Lung (tissue), 12 donors: ENCODE results near the gene HSD3B1. TPM values are rescaled to one million over a fixed set of nuclear protein-coding genes. Genes with fewer than 3 reads are reported as not detected.

Experiments
- ATAC-seq: fragments of 200-7000 bp; cut with Tn5 transposase; one replicate; pipeline ENCODE4 v1.9.1; 2020; ENCODE audit warnings: moderate number of reproducible peaks; ENCODE audit not compliant: insufficient read depth, low FRiP score
- DNase-seq, 3 donors: peaks; one replicate each; pipeline ENCODE4 v3.0.0-alpha.2; 2013 to 2017
- H3K27ac ChIP-seq, 2 donors: one replicate each; pipeline ENCODE4 v1.5.1; 2013; ENCODE audit warnings: mild to moderate bottlenecking in 2 of 2, moderate library complexity in 2 of 2, control low read depth in 1 of 2, inconsistent platforms in 1 of 2, low read depth in 1 of 2, low read length in 1 of 2
- H3K27me3 ChIP-seq, 3 donors: one replicate each; pipeline ENCODE4 v1.5.1; 2013; ENCODE audit warnings: low read length in 2 of 3; ENCODE audit not compliant: control insufficient read depth in 3 of 3, insufficient read depth in 3 of 3
- H3K36me3 ChIP-seq, 4 donors: one replicate each; pipeline ENCODE4 v1.5.1; 2013; ENCODE audit warnings: low read length in 4 of 4, mild to moderate bottlenecking in 1 of 4, moderate library complexity in 1 of 4; ENCODE audit not compliant: control insufficient read depth in 4 of 4, insufficient read depth in 4 of 4
- H3K4me1 ChIP-seq, 5 donors: one replicate each; pipeline ENCODE4 v1.5.1; 2013; ENCODE audit warnings: low read length in 5 of 5, mild to moderate bottlenecking in 2 of 5, moderate library complexity in 1 of 5; ENCODE audit not compliant: control insufficient read depth in 5 of 5, insufficient read depth in 5 of 5
- H3K4me3 ChIP-seq: one replicate; pipeline ENCODE4 v1.5.1; 2013; ENCODE audit warnings: mild to moderate bottlenecking, control low read depth, moderate library complexity
- H3K9ac ChIP-seq, 2 donors: one replicate each; pipeline ENCODE4 v1.5.1; 2013; ENCODE audit warnings: low read length in 2 of 2, control low read depth in 1 of 2; ENCODE audit not compliant: insufficient read depth in 1 of 2
- H3K9me3 ChIP-seq, 4 donors: one replicate each; pipeline ENCODE4 v1.5.1; 2013; ENCODE audit warnings: low read length in 3 of 4, mild to moderate bottlenecking in 1 of 4, moderate library complexity in 1 of 4; ENCODE audit not compliant: control insufficient read depth in 4 of 4, insufficient read depth in 3 of 4
- CTCF ChIP-seq: IDR thresholded peaks from 2 replicates; pipeline ENCODE4 v1.5.1; 2012; ENCODE audit warnings: mild to moderate bottlenecking; ENCODE audit errors: control extremely low read depth, extremely low read depth
- WGBS, 2 donors: extraction: QIAGEN DNeasy Blood & Tissue Kit; methylation state at CpG; one replicate each; pipeline ENCODE4 v1.1.7; 2013; 5-methylcytosine and 5-hydroxymethylcytosine counted together
- polyA plus RNA-seq, 2 donors: library from polyadenylated mRNA; stranded (reverse); fragments of 200-250 nt; gene quantifications; one replicate each; pipeline ENCODE4 v1.2.1, GENCODE V29; 2013
- total RNA-seq, 2 donors: library from RNA; depleted of rRNA in 1 of 2; stranded (reverse); fragments of >200 nt in 1 of 2; gene quantifications; one replicate each; pipeline ENCODE4 v1.2.1, GENCODE V29; 2014 to 2021
- donor health status: control.
- donor health status: control.
- donor health status: Bipolar disorder and iron deficiency.
- donor health status: healthy.
- donor health status: DM: yes; HTN: yes; CAD: no.

HSD3B1 gene
- total and polyA plus RNA-seq, 4 donors, result not detected

DNA sequence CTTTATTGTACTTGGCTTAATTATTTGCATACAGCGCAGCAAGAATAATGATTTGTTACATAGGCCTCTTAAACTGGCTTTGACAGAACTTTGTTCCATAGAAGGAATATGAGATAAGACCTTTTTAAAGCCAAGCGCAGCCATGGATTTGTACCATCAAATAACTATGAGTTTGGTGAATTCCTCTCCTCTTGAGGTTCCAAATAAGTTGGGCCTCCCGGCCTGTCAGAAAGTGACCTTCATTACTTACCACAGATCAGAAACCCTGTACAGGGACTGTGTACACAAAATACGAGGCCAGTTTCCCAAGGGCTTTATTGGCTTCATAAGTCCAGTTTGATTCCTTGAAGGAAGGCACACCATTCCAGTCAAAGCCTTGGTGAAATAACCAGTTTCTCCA lies 21.8 kb upstream of the HSD3B1 start:
- Histone ChIP-seq H3K9ac (no peak overlapping the region), H3K4me1 (no peaks in the 10 kb centered on the region), H3K27ac (no peak overlapping the region), H3K36me3 (no peaks in the 10 kb centered on the region), H3K9me3 (no peaks in the 10 kb centered on the region), H3K27me3 (no peaks in the 10 kb centered on the region), H3K4me3 (no peak overlapping the region)
- no peak for TF ChIP-seq CTCF
- no peak for DNase-seq
- no peak for ATAC-seq
- WGBS, 2 donors, result 76 to 93% methylated on average over 4 of the region's 4 CpGs

GRCh38 chr1:119488216-119488615 lies 18.8 kb upstream of the HSD3B1 start:
- ATAC-seq (no peak), DNase-seq (no peak)
- no peak for TF ChIP-seq CTCF
- WGBS, 2 donors, result 74 to 78% methylated on average over 4 of the region's 4 CpGs
- no peak overlapping the region for H3K9ac ChIP-seq
- H3K36me3 ChIP-seq, result no peaks in the 10 kb centered on the region
- H3K4me3 ChIP-seq, result no peak overlapping the region
- H3K27ac ChIP-seq, result no peak overlapping the region
- no peaks in the 10 kb centered on the region for H3K27me3 ChIP-seq
- no peaks in the 10 kb centered on the region for H3K4me1 ChIP-seq
- no peaks in the 10 kb centered on the region for H3K9me3 ChIP-seq

DNA sequence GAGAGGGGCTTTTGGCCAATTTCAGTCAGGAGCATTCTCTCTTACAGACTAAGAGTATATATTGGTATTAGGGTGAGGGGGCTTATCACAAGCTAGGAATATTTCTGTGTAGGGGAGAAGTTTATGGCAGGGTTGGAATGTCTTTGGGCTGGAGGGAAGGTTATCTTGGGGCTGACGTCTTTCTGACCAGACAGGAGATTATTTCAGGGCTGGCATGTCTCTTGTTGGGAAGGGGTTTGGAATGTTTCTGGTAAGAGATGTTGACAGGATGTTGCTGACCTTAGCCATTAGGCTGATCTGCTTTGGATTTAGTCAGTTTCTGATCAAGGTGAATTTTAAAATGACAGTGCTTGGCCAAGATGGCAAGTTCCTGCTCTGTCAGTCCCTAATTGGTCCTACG lies 17.8 kb upstream of the HSD3B1 start:
- no peaks in the 10 kb centered on the region for H3K9me3 ChIP-seq
- H3K4me1 ChIP-seq, result no peaks in the 10 kb centered on the region
- no peak for ATAC-seq
- H3K9ac ChIP-seq, result no peak overlapping the region
- H3K27ac ChIP-seq, result no peak overlapping the region
- WGBS, 2 donors, result 76 to 79% methylated on average over 2 of the region's 2 CpGs
- no peak for TF ChIP-seq CTCF
- no peak overlapping the region for H3K4me3 ChIP-seq
- no peaks in the 10 kb centered on the region for H3K36me3 ChIP-seq
- H3K27me3 ChIP-seq, result no peaks in the 10 kb centered on the region
- no peak for DNase-seq

DNA sequence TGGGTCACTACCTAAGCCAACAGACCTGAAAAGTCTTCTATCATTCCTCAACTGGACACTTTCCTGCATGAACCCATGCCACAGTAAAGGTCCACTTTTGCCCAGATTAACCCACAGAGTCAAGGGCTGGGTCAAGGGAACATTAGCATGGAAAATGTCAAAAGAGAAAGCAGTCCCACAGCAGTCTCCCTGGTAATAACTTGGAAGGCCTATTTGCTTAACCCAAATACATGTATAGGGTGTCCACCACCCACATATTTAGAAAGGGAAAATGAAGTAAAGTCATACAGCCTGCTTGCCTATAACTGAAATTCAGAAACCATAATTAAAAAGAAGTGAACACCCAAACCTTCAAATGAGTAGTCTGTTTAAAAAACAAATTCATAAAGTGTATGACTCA lies 16.1 kb upstream of the HSD3B1 start:
- no peak overlapping the region for H3K9ac ChIP-seq
- H3K4me3 ChIP-seq, result no peak overlapping the region
- no peak for ATAC-seq
- no peak for TF ChIP-seq CTCF
- H3K36me3 ChIP-seq, result no peaks in the 10 kb centered on the region
- H3K4me1 ChIP-seq, result no peaks in the 10 kb centered on the region
- peaks cover 0 to 1% (median 0%) of the 10 kb centered on the region in 4 donors for H3K9me3 ChIP-seq
- no peaks in the 10 kb centered on the region for H3K27me3 ChIP-seq
- no peak for DNase-seq
- H3K27ac ChIP-seq, result no peak overlapping the region
